Measurements from ENCODE around the gene PRPF18.

Gene PRPF18

DNA sequence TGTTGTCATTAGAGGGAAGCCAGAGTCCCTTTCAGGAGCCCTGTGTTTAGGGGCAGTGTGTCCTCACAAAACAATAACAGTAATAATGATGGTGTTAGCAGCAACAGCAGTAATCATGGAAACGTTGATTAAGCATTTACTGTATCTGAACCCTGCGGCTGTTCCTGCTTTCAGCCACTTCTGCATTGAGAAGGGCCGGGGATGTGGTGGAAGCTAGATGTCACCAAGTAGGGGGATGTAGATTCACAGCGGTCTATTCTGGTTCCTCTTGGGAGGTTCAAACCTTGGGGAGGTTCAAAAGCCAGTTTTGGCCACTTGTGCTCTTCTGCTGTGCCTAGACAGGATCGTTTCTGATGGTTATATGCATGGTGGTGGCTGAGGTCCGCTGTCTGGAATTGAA lies 44.8 kb downstream of the PRPF18 start:
- Mint-ChIP-seq H3K27me3 (ENCODE audit: low read depth) (no peaks in the 10 kb centered on the region), H3K36me3 (ENCODE audit: low read depth) (peaks cover 19% of the 10 kb centered on the region), H3K27ac (peak overlapping the region in 2 of 3 experiments; percentile 6 to 31), H3K9me3 (no peaks in the 10 kb centered on the region), H3K4me1 (peaks cover 34% of the 10 kb centered on the region), H3K4me3 (no peak overlapping the region)
- TF ChIP-seq, protein P1, sequence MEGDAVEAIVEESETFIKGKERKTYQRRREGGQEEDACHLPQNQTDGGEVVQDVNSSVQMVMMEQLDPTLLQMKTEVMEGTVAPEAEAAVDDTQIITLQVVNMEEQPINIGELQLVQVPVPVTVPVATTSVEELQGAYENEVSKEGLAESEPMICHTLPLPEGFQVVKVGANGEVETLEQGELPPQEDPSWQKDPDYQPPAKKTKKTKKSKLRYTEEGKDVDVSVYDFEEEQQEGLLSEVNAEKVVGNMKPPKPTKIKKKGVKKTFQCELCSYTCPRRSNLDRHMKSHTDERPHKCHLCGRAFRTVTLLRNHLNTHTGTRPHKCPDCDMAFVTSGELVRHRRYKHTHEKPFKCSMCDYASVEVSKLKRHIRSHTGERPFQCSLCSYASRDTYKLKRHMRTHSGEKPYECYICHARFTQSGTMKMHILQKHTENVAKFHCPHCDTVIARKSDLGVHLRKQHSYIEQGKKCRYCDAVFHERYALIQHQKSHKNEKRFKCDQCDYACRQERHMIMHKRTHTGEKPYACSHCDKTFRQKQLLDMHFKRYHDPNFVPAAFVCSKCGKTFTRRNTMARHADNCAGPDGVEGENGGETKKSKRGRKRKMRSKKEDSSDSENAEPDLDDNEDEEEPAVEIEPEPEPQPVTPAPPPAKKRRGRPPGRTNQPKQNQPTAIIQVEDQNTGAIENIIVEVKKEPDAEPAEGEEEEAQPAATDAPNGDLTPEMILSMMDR (IDR thresholded peaks at IDR 0.05; ENCODE audit: unreplicated experiment in 3 of 3): no peak

DNA sequence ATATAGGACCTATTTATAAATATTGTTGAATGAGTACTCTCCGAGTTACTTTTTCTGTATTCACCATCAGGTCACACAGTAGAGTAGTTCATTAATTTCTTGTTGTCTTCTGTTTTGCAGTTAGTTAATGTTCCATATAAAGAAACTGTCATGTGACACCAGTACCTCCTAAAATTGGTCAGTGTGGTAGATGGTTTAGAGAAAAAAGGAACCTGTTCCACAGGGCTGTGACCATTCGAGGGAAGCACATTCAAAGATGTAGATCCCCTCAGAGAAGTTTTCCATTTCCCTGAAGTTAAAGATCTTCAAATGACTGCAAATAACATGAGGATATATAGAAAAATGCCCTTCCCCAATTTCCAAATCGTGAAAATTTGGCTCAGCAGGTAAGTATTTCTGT lies 45.7 kb downstream of the PRPF18 start:
- peak overlapping the region; percentile 12 to 60 (median 52) for H3K27ac Mint-ChIP-seq
- H3K27me3 Mint-ChIP-seq (ENCODE audit: low read depth): no peaks in the 10 kb centered on the region
- H3K36me3 Mint-ChIP-seq (ENCODE audit: low read depth): peaks cover 19% of the 10 kb centered on the region
- TF ChIP-seq, protein P1 (IDR thresholded peaks at IDR 0.05; ENCODE audit: unreplicated experiment in 3 of 3): no peak
- H3K9me3 Mint-ChIP-seq: no peaks in the 10 kb centered on the region
- no peak overlapping the region for H3K4me3 Mint-ChIP-seq
- peaks cover 34% of the 10 kb centered on the region for H3K4me1 Mint-ChIP-seq

DNA sequence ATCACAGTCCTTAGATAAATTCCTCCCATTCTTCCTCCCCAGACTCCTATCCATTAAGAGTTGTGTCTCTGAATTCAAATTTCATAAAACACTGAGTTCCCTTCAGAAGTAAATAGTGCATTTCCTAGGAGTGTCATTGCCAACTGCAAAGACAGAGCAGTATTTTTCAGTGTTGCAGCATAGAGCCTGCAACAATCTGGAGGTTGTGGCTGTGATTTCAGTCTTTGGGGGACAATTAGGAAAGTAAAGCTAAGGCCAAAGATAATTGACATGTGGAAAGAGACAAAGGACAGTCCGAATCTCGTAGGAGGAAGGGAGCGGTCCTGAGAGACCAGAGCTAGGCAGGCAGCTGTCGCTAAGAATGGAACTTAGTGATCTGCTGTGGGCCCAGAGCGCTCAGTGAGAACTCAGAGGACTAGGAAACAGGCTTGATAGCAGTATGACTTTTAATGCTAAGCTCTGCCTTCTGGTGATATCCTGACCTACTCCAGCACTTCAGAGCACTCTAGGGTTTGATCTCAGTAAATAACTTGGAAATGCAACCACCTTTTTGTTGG lies 46.2 kb downstream of the PRPF18 start:
- Mint-ChIP-seq H3K27me3 (ENCODE audit: low read depth) (no peaks in the 10 kb centered on the region), H3K9me3 (no peaks in the 10 kb centered on the region), H3K36me3 (ENCODE audit: low read depth) (peaks cover 22% of the 10 kb centered on the region), H3K27ac (peak overlapping the region; percentile 12 to 60 (median 52)), H3K4me3 (no peak overlapping the region), H3K4me1 (peaks cover 34% of the 10 kb centered on the region)
- TF ChIP-seq, protein P1 (IDR thresholded peaks at IDR 0.05; ENCODE audit: unreplicated experiment in 3 of 3): no peak

DNA sequence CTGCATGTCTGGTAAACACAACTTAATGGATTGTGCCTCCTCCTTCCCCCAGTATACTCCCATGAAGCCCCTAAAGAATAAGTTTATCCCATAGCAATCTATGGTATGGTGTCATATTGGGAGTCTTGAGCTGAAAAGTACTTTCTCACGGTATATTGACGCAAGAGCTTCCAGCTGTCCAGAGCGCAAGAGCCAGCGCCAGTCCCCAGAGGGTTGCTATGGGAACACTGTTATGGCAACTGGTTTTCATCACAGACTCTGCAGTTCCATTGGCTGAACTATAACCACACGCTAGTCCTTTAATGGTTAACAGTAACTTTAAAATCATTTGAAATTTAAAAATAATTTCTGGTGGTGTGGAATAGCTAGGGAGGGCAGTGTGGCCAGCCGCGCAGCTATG lies 46.9 kb downstream of the PRPF18 start:
- Mint-ChIP-seq H3K27me3 (ENCODE audit: low read depth) (no peaks in the 10 kb centered on the region), H3K27ac (peak overlapping the region; percentile 52 to 74 (median 60)), H3K4me1 (peaks cover 32% of the 10 kb centered on the region), H3K9me3 (no peaks in the 10 kb centered on the region), H3K4me3 (no peak overlapping the region), H3K36me3 (ENCODE audit: low read depth) (peaks cover 27% of the 10 kb centered on the region)
- TF ChIP-seq, protein P1 (IDR thresholded peaks at IDR 0.05; ENCODE audit: unreplicated experiment in 3 of 3): no peak

DNA sequence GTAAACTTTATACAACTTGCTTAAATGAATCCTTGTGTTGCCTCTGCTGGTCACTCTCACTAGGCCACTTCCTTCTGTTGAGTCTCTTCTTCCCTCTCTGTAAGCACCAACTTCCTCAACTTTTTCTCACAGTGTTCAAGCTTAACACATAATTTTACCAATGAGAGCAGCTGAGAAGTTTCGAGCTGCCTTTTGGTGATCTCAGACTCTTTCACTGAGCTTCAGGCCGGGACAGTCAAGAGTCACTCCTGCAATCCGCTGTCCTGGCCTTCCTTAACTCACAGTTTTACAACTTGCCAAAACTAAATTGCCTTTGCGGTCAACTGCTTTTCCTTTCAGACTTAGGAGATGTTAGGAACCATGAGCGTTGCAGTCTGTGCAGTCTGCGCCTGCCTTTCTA lies 47.4 kb downstream of the PRPF18 start:
- no peaks in the 10 kb centered on the region for H3K9me3 Mint-ChIP-seq

DNA sequence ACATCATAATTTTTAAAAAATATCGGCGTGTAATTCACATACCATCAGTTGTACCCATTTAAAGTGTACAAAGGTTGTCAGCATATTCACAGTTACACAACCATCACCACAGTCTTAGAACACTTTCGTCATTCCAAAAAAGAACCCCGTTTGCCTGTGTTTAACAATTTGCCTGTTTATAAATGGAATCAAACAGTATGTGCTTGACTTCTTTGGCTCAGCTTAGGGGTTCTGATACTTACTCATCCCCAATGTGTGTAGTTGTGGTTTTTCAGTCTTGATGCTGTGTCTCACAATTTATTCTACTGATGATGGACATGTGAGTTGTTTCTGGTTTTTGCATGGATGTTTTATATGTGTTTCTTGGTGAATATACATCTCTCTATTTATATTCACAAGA lies 50.0 kb downstream of the PRPF18 start:
- H3K36me3 Mint-ChIP-seq (ENCODE audit: low read depth): peaks cover 38% of the 10 kb centered on the region
- TF ChIP-seq, protein P1 (IDR thresholded peaks at IDR 0.05; ENCODE audit: unreplicated experiment in 3 of 3): no peak
- peaks cover 8% of the 10 kb centered on the region for H3K9me3 Mint-ChIP-seq
- peaks cover 23% of the 10 kb centered on the region for H3K4me1 Mint-ChIP-seq
- H3K27ac Mint-ChIP-seq: no peak overlapping the region
- H3K4me3 Mint-ChIP-seq: no peak overlapping the region
- no peaks in the 10 kb centered on the region for H3K27me3 Mint-ChIP-seq (ENCODE audit: low read depth)

More for the DNA sequence above, 47.4 kb downstream of the PRPF18 start:
- no peaks in the 10 kb centered on the region for H3K27me3 Mint-ChIP-seq (ENCODE audit: low read depth)
- H3K4me3 Mint-ChIP-seq: no peak overlapping the region
- peaks cover 27% of the 10 kb centered on the region for H3K36me3 Mint-ChIP-seq (ENCODE audit: low read depth)
- peaks cover 28% of the 10 kb centered on the region for H3K4me1 Mint-ChIP-seq
- TF ChIP-seq, protein P1 (IDR thresholded peaks at IDR 0.05; ENCODE audit: unreplicated experiment in 3 of 3): no peak
- peak overlapping the region in 2 of 3 experiments; percentile 13 to 52 for H3K27ac Mint-ChIP-seq
